NCI-H146 (cell line): Measurements from ENCODE around the gene CCM2L.

Source experiments
- DNase-seq: peaks from one replicate; lab custom pipeline; 2025; lab: John Stamatoyannopoulos, UW

CCM2L gene

GRCh38 chr20:32010101-32010500 is at the start of gene CCM2L:
Gene CCM2L (plus strand): TSS chr20:32010438. CDS start chr20:32010455, 17 bp downstream.
- DNase-seq = no peak

GRCh38 chr20:31962761-31963160 is 47.5 kb upstream of the CCM2L start:
- peak; percentile 56 for DNase-seq

- DNase-seq = no peak
Measured at GRCh38 chr20:31963889-31964288, 46.3 kb upstream of the CCM2L start.

DNA sequence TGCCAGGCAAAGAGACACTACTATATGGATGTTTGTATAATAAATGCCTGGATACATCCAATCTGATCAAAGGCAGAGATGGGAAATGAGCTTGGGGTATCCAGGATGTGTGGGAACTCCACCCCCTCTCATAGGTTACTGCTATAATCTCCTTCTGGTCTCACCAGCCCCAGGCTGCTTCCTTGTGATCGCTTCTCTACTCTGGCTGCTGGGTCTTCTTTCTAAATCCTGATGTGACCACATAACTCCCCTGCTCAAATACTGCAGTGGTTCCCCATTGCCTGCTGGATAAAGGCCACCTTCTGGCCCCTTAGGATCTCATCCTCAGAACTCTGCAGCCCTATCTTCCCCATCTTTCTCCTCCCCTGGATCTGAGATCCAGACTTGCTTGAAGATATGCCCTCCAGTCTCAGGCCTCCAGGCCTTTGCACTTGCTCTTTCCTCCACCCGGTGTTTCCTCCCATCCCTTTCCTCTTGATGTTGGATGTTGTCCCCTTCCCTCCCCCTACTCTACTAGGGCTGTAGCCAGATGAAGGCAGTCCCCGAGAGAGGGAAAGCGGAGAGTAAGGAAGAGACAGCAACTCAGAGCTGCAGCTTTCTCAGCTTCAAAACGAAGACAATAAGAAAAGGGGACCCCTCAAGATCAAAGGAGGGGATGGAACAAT is 43.1 kb upstream of the CCM2L start:
- DNase-seq = peak; percentile 50

GRCh38 chr20:31967830-31968249 is 42.4 kb upstream of the CCM2L start, which contains the start of gene XKR7:
Gene XKR7 (plus strand): TSS chr20:31968151. CDS start chr20:31968176, 25 bp downstream.
- DNase-seq = peak; percentile 92

DNA sequence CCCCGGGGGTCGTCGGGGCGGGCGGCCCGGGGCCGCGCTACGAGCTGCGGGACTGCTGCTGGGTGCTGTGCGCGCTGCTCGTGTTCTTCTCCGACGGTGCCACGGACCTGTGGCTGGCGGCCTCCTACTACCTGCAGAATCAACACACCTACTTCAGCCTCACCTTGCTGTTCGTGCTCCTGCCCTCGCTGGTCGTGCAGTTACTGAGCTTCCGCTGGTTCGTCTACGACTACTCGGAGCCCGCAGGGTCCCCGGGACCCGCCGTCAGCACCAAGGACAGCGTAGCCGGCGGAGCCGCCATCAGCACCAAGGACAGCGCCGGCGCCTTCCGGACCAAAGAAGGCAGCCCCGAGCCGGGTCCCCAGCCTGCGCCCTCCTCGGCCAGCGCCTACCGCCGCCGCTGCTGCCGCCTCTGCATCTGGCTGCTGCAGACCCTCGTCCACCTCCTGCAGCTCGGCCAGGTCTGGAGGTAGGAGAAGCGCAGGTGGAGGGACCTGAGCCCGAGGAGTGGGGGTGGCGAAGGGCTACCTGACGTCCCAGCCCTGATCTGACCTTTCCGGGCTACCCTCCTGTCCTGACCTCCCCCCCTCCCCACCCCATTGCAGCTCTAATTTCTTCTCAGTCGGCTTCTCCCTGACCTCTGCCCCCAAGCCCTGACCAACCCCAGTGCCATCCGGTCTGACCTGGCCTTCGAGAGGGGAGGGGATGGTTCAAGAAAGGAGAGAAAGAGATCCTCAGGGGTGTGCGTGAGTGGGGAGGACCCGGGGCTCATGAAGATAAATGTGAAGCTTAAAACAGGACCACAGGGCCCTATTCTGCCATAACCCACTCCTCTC is 41.7 kb upstream of the CCM2L start:
- peak; percentile 80 for DNase-seq

DNA sequence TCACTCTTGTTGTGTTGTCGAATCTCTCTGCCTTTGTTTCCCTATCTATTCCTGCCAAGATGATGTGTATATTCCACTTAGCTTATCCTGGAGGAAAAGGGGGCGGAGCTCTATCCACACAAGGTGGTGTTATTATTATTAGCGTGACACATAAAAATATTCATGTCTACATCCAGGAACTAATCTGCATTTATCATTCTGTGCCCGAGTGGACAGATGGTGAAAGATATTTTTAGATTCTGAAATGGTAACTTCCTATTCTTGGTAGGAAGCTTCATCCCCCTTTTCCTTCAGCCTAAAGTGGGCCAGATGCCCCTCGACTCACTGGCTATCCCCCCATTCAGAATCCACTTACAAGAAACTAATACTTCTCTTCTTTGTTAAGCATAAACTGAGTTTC is 40.2 kb upstream of the CCM2L start:
- DNase-seq = no peak

DNA sequence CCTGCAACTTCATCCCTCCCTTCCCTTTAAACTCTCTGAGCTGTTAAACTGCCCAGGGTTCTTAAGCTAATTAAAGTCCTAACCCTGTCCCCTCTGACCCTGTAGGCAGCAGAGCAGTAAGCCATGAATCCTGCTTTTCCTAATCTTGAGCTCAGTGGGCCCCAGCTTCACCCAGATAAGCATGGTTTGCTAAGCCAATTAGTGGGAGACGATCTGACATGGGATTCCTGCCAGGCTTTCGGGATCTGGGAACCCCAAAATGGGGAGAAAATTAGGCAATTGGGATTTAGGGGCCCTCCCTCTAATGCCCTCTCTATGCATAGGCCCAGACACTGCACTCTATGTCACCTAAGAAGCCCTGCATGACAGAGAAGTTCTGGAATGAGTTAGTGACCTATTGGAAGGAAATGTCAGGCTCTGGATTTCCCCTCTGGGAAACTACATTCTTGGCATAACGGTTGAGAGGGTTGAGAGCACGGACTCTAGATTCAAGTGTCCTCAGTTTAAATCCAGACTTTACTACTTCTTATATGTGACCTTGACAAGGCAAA is 37.7 kb upstream of the CCM2L start:
- DNase-seq = no peak

DNA sequence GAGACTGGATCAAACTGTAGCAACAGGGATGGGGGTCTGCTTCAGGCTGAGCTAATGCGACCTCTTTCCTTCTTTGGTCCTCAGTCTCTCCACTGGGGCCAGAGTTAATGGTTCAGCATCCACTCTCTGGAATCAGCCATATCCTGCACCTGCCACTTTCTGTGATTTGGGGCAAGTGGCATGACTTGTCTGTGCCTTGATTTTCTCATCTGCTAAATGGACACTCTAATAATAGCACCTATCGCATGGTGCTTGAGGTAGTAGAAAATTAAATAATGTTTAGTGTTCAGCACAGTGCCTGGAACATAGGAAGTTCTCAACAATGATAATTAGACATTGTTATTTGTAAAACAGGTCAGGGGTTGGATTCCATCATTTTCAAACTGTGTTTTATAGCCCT is 35.9 kb upstream of the CCM2L start:
- DNase-seq = no peak

GRCh38 chr20:31974951-31975487 is 35.2 kb upstream of the CCM2L start:
- no peak for DNase-seq

DNA sequence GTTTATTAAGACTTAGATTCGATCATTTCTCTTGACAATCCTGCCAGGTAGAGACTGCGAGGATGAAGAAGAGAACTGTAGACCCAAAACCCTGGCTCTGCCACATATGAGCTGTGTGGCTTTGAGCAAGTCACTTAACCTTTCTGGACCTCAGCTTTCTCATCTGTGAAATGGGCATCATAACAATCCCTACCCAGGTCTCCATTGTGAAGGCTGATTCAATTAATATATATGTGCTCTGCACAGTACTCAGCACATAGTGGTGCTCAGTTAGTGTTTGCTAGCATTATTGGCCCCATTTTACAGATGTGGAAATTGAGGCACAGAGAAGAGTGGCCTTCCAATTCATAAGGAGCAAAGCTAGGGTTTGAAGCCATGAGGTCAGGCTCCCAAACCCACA is 34.4 kb upstream of the CCM2L start:
- DNase-seq = no peak

- DNase-seq = no peak
Measured at GRCh38 chr20:31977080-31977479, 33.2 kb upstream of the CCM2L start.

DNA sequence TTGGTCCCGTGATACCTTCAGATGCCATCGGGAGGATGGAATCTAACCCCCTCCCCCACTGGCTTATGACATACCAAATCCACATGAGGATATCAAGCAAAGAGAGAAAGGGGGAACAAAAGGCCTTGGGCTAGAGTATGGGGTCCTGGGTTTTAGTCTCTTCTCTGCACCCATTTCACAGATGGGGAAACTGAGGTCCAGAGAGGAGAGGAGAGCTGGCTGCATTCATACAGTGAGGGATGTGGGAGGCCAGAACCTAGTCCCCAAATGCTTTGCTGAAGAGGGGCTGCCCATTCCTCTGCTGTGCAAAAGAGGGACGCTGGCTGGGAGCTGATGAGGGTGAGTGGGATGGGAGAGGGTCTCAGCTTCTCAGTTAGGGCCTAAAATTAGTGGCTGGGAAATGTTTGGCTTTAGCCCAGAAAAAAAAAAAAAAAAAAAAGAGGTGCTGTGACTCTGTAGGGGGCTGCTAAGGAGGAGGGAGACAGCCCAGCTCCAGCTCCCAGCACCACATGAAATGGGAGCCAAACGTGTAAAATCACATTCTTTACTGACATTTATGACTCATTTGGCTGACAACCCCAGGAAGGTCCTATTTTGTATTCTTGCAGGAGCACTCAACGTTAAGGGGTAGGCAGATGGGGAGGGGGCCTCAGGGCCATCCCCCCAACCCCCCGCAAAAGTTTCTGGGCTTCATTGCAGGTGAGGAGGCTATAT is 30.4 kb upstream of the CCM2L start:
- DNase-seq = no peak

DNA sequence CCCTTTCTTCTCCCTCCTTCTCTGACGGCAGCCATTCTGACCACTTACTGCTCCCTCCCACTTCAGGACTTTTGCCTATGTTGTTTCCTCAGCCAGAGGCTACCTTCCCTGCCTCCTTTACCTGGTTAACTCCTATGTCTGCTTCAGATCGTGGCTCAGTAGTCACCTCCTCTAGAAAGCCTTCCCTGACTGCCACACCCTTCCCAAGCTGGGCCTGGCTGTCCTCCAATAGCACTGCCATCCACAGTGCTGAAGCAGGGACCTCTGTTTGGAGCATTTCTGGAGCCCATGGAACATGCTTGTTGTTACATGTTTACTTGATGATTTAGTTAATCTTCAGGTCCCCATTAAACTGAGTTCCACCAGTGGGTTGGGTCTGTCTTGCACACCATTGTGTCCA is 28.5 kb upstream of the CCM2L start:
- no peak for DNase-seq

DNA sequence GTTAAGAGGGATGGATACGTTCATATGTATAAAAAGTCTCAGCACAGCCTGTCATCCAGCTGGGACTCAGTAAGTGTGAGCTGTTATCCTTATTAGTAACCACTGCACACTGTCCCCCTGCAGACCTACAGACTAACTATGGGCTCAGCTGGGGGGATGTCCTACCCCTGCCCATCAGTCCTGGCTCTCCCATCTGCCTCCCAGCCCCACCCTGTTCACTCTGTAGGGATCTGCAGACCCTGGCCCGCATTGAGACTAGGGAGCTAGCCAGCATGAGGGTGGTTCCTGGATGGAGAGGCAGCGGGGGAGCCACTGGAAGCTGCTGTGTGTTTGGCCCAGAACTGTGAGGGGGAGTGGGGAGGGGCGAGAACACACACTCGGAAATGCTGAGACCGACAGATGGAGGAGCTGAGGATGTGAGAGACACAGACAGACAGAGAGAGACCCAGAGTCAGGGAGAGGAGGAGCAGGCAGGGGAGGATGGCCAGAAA is 25.2 kb upstream of the CCM2L start:
- DNase-seq = no peak

GRCh38 chr20:31987744-31988143 is 22.5 kb upstream of the CCM2L start:
- no peak for DNase-seq

DNA sequence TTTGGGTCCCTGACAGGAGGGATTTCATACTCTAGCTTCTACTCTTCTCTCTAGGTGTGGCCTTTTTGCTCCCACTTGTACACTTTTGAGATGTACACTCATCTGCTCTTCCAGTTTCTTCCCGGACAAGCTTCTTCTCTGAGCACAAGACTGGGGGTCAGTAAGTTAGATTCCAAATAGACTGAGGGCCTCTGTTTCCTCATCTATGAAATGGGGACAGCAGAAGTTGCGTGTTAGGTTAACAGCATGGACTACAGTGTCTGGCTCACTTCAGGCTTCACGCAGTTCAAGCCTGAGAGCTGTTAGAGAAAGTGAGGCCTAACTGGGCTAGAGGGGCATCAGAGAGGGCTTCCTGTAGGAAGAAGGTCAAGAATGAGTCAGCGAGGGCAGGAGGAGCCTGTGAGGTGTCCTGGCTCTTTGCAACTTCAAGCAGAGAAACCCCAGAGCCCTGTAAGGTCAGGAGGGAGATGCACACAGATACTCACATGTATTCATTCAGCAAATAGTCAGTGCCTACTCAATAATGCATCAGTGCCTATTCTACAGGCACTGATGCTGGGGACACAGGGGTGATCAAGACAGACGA is 21.7 kb upstream of the CCM2L start:
- no peak for DNase-seq

DNA sequence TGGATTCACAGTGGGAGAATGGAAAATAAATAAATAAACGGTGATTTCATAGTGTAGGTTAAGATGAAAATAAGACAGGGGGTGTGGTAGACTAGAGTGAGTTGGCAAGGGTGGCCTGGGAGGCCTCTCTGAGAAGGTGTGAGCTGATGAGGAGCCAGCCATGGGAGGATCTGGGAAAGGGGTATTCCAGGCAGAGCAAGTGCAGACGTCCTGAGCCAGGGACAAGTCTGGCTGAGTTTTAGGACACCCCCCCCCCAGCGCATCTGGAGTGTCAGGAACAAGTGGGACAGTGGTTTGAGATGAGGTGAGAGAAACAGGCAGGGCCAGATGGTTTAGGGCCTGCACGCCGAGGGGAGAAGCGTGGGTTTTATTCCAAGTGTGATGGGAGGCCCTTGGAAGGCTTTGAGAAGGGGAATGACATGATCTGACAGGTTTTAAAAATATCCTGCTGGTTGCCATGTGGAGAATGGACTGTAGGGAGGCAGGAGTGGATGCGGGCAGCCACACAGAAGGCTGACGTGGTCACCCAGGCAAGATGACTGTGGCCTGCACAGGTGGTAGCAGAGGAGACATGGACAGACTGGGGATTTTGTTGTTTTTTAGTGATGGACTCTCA is 21.1 kb upstream of the CCM2L start:
- no peak for DNase-seq

DNA sequence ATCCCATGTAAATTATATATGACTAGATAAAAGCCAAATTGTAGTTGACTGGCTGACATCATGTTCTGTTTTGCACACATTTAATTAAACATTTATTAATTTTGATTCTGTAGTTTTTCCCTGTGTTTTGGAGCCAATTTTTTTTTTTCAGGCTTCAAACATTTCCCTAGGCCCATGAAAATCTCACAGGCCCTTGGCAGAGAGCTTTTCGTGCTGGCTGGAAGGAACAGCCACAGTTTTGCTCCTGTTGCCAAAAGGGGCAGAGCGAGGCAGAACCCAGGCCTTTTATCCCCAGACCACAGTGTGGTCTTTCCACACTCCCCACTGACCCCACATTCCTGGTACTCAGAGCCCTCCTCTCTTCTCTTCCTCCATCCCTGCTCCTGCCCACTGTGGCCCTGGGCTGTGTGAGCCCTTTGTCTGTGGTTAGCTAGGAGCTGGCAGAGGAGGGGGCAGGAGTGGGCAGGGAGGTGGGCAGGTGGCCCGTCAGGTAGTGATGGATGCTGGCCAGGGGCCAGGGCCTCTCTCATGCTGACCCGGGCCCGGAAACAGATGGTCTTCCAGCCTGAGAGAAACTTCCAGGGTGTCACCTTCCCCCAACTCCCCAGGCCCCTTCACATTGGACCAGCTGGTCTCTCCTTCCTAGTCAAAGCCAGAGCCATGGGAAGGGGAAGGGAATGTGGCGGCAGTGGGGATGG is 19.4 kb upstream of the CCM2L start:
- DNase-seq = peak; percentile 65

DNA sequence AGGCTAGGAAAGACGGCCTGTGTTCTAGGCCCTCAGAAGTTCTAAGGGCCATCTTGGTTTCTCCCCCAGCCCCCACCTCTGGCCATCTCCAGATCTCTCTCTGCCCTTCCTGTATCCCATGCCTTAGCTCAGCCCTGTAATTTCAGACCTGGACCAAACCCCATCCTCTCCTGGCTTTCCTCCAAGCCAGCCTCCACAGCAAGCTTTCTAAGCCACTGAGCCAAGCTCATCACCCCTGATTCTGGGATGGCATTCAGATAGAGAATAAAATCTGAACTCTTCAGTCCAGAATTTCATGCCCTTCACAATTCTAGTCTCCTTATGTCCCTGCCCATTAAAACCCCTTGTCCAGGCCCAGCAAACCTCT is 18.9 kb upstream of the CCM2L start:
- no peak for DNase-seq

- DNase-seq = no peak
Measured at GRCh38 chr20:31992086-31992485, 18.2 kb upstream of the CCM2L start.
